SU-DHL-6 (cell line): Measurements from ENCODE around the gene CYBC1.

Source experiments
- H2AFZ ChIP-seq: fragments of 200-600 bp; sonication (generic); 2 replicates; pipeline ENCODE4 v1.6.1; 2014; ENCODE audit warnings: low read depth, mild to moderate bottlenecking, moderate library complexity, mixed read lengths, antibody characterized with exemption, low read length; ENCODE audit not compliant: severe bottlenecking
- H3F3A ChIP-seq: fragments of 200-600 bp; shearing (Covaris generic); 2 replicates; pipeline ENCODE4 v1.6.0; 2016; ENCODE audit warnings: antibody characterized with exemption, mild to moderate bottlenecking; ENCODE audit not compliant: insufficient read depth
- H3K27ac ChIP-seq: fragments of 200-600 bp; sonication (generic); 2 replicates; pipeline ENCODE4 v1.5.1; 2016; ENCODE audit warnings: low read depth, mild to moderate bottlenecking, low read length, moderate library complexity, mixed read lengths
- H3K27me3 ChIP-seq: fragments of 200-600 bp; sonication (generic), shearing (Covaris generic); 2 replicates; pipeline ENCODE4 v1.6.0; 2014; ENCODE audit warnings: mild to moderate bottlenecking, low read length
- H3K36me3 ChIP-seq: fragments of 200-600 bp; sonication (generic); 2 replicates; pipeline ENCODE4 v1.6.1; 2014; ENCODE audit warnings: mild to moderate bottlenecking, low read length, mixed read lengths
- H3K4me2 ChIP-seq: fragments of 300-600, 200-600 bp; shearing (Covaris generic), sonication (generic); 2 replicates; pipeline ENCODE4 v1.6.0; 2014; ENCODE audit warnings: low read length, low read depth, mild to moderate bottlenecking; ENCODE audit not compliant: poor library complexity, severe bottlenecking
- H3K4me3 ChIP-seq: fragments of 200-600 bp; sonication (generic); 2 replicates; pipeline ENCODE4 v1.5.1; 2014; ENCODE audit warnings: antibody characterized with exemption, low read length, mild to moderate bottlenecking, mixed read lengths; ENCODE audit not compliant: insufficient read depth, poor library complexity, severe bottlenecking
- H3K79me2 ChIP-seq: fragments of 200-600 bp; sonication (generic); 2 replicates; pipeline ENCODE4 v1.6.1; 2014; ENCODE audit warnings: mild to moderate bottlenecking, low read length, moderate library complexity; ENCODE audit not compliant: insufficient read depth
- H3K9ac ChIP-seq: fragments of 200-600 bp; sonication (generic); 2 replicates; pipeline ENCODE4 v1.7.0; 2014; ENCODE audit warnings: mild to moderate bottlenecking, low read length
- H3K9me2 ChIP-seq: fragments of 200-600 bp; sonication (generic); replicated peaks from 2 replicates; pipeline ENCODE4 v1.6.1; 2014; ENCODE audit warnings: low read length; ENCODE audit not compliant: insufficient read depth
- H3K9me3 ChIP-seq: fragments of 200-600 bp; sonication (generic); 2 replicates; pipeline ENCODE4 v1.6.1; 2014; ENCODE audit warnings: low read length, mixed read lengths; ENCODE audit not compliant: insufficient read depth
- H4K20me1 ChIP-seq: fragments of 200-600 bp; sonication (generic); 2 replicates; pipeline ENCODE4 v1.6.1; 2014; ENCODE audit warnings: low read depth, mild to moderate bottlenecking, antibody characterized with exemption, low read length, moderate library complexity, mixed read lengths
- EZH2phosphoT487 ChIP-seq: fragments of 200-600 bp; sonication (generic), shearing (Covaris generic); conservative IDR thresholded peaks from 2 replicates; pipeline ENCODE4 v1.6.1; 2018; ENCODE audit warnings: mild to moderate bottlenecking, antibody characterized with exemption, low read length, moderate library complexity, mixed read lengths
- TF ChIP-seq, protein P1 (sequence below): fragments of 200-600 bp; sonication (generic); IDR thresholded peaks from one replicate; pipeline ENCODE4 v1.5.1; 2017; ENCODE audit warnings: antibody characterized with exemption, mild to moderate bottlenecking, low read length, moderate library complexity; ENCODE audit not compliant: insufficient read depth, poor library complexity, severe bottlenecking

Gene CYBC1

DNA sequence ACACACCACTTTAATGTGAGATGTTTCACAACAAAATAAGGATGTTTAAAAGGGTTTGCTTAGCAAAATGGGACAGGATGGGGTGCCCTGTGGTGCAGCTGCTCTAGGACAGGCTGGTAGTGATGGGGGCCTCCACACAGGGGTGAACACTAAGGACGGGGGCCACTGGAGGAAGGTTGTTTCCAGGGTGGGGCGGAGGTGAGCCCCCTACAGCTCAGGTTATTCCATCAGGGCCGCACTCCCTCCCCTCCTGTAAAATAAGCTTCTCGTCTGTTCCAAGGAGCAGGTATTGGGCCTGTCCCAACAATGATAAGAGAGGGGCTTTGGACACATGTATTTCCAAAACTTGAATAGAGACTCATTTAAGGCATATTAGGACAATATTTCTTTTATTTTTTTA lies 34.3 kb downstream of the CYBC1 start:
- Histone ChIP-seq H3K27ac (no peak overlapping the region), H3F3A (no peaks in the 10 kb centered on the region), H3K9ac (no peak overlapping the region), H3K9me3 (no peaks in the 10 kb centered on the region), H3K79me2 (no peaks in the 10 kb centered on the region), H3K4me2 (no peak overlapping the region), H3K27me3 (no peaks in the 10 kb centered on the region), H2AFZ (no peak overlapping the region), H3K9me2 (no peaks in the 10 kb centered on the region), H4K20me1 (no peaks in the 10 kb centered on the region; the same call in 1 of the 2 replicates), H3K4me3 (no peak overlapping the region), H3K36me3 (no peaks in the 10 kb centered on the region)
- TF ChIP-seq, protein P1, sequence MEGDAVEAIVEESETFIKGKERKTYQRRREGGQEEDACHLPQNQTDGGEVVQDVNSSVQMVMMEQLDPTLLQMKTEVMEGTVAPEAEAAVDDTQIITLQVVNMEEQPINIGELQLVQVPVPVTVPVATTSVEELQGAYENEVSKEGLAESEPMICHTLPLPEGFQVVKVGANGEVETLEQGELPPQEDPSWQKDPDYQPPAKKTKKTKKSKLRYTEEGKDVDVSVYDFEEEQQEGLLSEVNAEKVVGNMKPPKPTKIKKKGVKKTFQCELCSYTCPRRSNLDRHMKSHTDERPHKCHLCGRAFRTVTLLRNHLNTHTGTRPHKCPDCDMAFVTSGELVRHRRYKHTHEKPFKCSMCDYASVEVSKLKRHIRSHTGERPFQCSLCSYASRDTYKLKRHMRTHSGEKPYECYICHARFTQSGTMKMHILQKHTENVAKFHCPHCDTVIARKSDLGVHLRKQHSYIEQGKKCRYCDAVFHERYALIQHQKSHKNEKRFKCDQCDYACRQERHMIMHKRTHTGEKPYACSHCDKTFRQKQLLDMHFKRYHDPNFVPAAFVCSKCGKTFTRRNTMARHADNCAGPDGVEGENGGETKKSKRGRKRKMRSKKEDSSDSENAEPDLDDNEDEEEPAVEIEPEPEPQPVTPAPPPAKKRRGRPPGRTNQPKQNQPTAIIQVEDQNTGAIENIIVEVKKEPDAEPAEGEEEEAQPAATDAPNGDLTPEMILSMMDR, result no peak
- no peak for TF ChIP-seq EZH2phosphoT487

DNA sequence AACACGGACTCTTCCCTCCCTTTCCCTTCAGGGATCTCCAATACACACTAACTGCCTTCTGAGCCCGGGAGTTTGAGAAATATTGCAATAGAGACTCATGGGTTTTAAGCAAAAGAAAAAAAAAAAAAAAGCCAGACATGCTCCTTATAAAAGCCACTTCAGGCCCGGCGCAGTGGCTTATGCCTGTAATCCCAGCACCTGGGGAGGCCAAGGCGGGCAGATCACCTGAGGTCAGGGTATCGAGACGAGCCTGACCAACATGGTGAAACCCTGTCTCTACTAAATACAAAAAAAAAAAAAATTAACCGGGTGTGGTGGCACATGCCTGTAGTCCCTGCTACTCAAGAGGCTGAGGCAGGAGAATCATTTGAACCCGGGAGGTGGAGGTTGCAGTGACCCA lies 34.8 kb downstream of the CYBC1 start:
- H3K4me3 ChIP-seq, result no peak overlapping the region
- H2AFZ ChIP-seq, result no peak overlapping the region
- TF ChIP-seq, protein P1, result no peak
- no peak for TF ChIP-seq EZH2phosphoT487
- no peaks in the 10 kb centered on the region; the same call in 1 of the 2 replicates for H4K20me1 ChIP-seq
- no peaks in the 10 kb centered on the region for H3K27me3 ChIP-seq
- H3K27ac ChIP-seq, result no peak overlapping the region
- H3K36me3 ChIP-seq, result no peaks in the 10 kb centered on the region
- H3K79me2 ChIP-seq, result no peaks in the 10 kb centered on the region
- H3F3A ChIP-seq, result no peaks in the 10 kb centered on the region
- no peak overlapping the region for H3K9ac ChIP-seq
- no peaks in the 10 kb centered on the region for H3K9me3 ChIP-seq
- no peak overlapping the region for H3K4me2 ChIP-seq
- H3K9me2 ChIP-seq, result no peaks in the 10 kb centered on the region

DNA sequence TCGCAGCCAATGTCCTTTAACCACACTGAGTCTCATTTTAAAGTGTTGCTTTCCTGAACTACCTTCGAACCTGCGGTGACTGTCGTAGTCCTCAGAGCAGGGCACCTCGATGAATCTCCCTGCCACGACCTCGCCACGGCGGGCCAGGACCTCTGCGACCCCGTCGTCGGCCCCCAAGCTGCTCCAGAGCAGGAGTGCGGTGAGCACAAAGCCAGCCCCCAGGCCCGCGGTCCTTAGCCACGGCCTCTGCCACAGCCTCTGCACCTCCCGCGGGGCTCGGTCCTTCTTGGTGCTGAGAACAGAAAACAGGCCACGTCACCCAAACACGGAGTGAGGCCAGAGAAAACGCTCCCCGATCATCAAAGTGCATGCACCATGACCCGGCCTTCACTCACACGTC lies 35.2 kb downstream of the CYBC1 start:
- H3K27me3 ChIP-seq, result no peaks in the 10 kb centered on the region
- no peak overlapping the region for H3K4me2 ChIP-seq
- H4K20me1 ChIP-seq, result no peaks in the 10 kb centered on the region; the same call in 1 of the 2 replicates
- no peak overlapping the region for H3K4me3 ChIP-seq
- H3K9ac ChIP-seq, result no peak overlapping the region
- no peaks in the 10 kb centered on the region for H3K36me3 ChIP-seq
- no peak overlapping the region for H2AFZ ChIP-seq
- no peaks in the 10 kb centered on the region for H3K9me3 ChIP-seq
- TF ChIP-seq, protein P1, result no peak
- no peak for TF ChIP-seq EZH2phosphoT487
- no peaks in the 10 kb centered on the region for H3K9me2 ChIP-seq
- H3K79me2 ChIP-seq, result no peaks in the 10 kb centered on the region
- H3K27ac ChIP-seq, result no peak overlapping the region
- H3F3A ChIP-seq, result no peaks in the 10 kb centered on the region
